HCT116 (cell line): Measurements from ENCODE around the gene FUCA2. TPM values are rescaled to one million over a fixed set of nuclear protein-coding genes. Genes with fewer than 3 reads are reported as not detected.

Source experiments
- ATAC-seq: fragments of 200-7000 bp; cut with Tn5 transposase; 2 replicates; pipeline ENCODE4 v1.9.1; 2020; ENCODE audit warnings: mild to moderate bottlenecking, moderate library complexity
- BruUV-seq: library from RNA; stranded (reverse); fragments of 400-500 nt; replicated peaks from 2 replicates; lab custom pipeline; 2021; lab: Mats Ljungman, UMichigan
- CTCF ChIA-PET: fragments of 300-600 bp; sonication (Branson Sonifier 250); formaldehyde crosslinking; loops from one replicate; lab custom pipeline; 2021; ENCODE audit warnings: antibody characterized with exemption; lab: Charles Lee
- POLR2A ChIA-PET: fragments of 300-600, 350-600 bp; sonication (Branson Sonifier 250); formaldehyde crosslinking; loops from one replicate; lab custom pipeline; 2021; ENCODE audit warnings: antibody characterized with exemption; lab: Charles Lee
- RAD21 ChIA-PET, 2 experiments: fragments of 300-600 bp; sonication (Branson Sonifier 250); formaldehyde crosslinking; loops; one replicate each; lab custom pipeline; 2023; ENCODE audit warnings: low total read pairs in 2 of 2; ENCODE audit not compliant: uncharacterized antibody in 2 of 2, unreplicated experiment in 2 of 2, low non-redundant PET in 1 of 2; lab: Charles Lee
- DNase-seq: peaks from one replicate; pipeline ENCODE4 v3.0.0-alpha.2; 2010; ENCODE audit warnings: low read depth, low spot score
- H2AFZ ChIP-seq: fragments of 200-600 bp; shearing (Covaris generic), sonication (generic); 2 replicates; pipeline ENCODE4 v1.6.1; 2017; ENCODE audit warnings: low read depth, mixed run types, mixed read lengths, antibody characterized with exemption, low read length; ENCODE audit not compliant: poor library complexity, severe bottlenecking
- H3K27ac ChIP-seq: 2 replicates; pipeline ENCODE4 v1.5.1; 2012; ENCODE audit warnings: low read depth, low read length
- H3K27me3 ChIP-seq: fragments of 200-600 bp; sonication (generic); 2 replicates; pipeline ENCODE4 v1.6.1; 2016; ENCODE audit warnings: mixed run types, low read length, mixed read lengths; ENCODE audit not compliant: insufficient read depth
- H3K36me3 ChIP-seq, 2 experiments: fragments of 200-500 bp in 1 of 2; fragments of 200-600 bp in 1 of 2; sonication (Bioruptor generic) in 1 of 2; sonication (generic) in 1 of 2; 2 replicates each; pipeline versions ENCODE4 v1.5.1 to v1.6.1; 2014 to 2016; ENCODE audit warnings: low read length in 2 of 2, inconsistent platforms in 1 of 2, mixed read lengths in 1 of 2, mixed run types in 1 of 2; ENCODE audit not compliant: insufficient read depth in 2 of 2, control insufficient read depth in 1 of 2
- H3K4me1 ChIP-seq, 2 experiments: fragments of 200-600 bp in 1 of 2; sonication (generic) in 1 of 2; 2 replicates each; pipeline versions ENCODE4 v1.5.1 to v1.6.1; 2012 to 2017; ENCODE audit warnings: low read length in 2 of 2, inconsistent platforms in 1 of 2, mild to moderate bottlenecking in 1 of 2, mixed read lengths in 1 of 2, mixed run types in 1 of 2, moderate library complexity in 1 of 2; ENCODE audit not compliant: insufficient read depth in 2 of 2, control insufficient read depth in 1 of 2
- H3K4me2 ChIP-seq: fragments of 200-600 bp; sonication (generic); 2 replicates; pipeline ENCODE4 v1.6.1; 2017; ENCODE audit warnings: mixed run types, low read length, mixed read lengths
- H3K4me3 ChIP-seq, 2 experiments: fragments of 200-600 bp in 1 of 2; sonication (generic) in 1 of 2; replicated peaks in 1 of 2; 2 replicates each; pipeline ENCODE4 v1.5.1; 2011 to 2016; ENCODE audit warnings: low read length in 2 of 2, control low read depth in 1 of 2, low read depth in 1 of 2, mild to moderate bottlenecking in 1 of 2, mixed read lengths in 1 of 2, mixed run types in 1 of 2
- H3K79me2 ChIP-seq: fragments of 200-600 bp; sonication (generic); 2 replicates; pipeline ENCODE4 v1.6.1; 2017; ENCODE audit warnings: mild to moderate bottlenecking, mixed run types, low read length, moderate library complexity, mixed read lengths; ENCODE audit not compliant: insufficient read depth
- H3K9ac ChIP-seq: fragments of 200-600 bp; sonication (generic); 2 replicates; pipeline ENCODE4 v1.6.1; 2016; ENCODE audit warnings: low read length, mixed read lengths
- H3K9me2 ChIP-seq: fragments of 200-600 bp; sonication (generic), shearing (Covaris generic); 2 replicates; pipeline ENCODE4 v1.6.1; 2017; ENCODE audit warnings: mixed run types, mild to moderate bottlenecking, moderate library complexity; ENCODE audit not compliant: insufficient read depth
- H3K9me3 ChIP-seq, 2 experiments: fragments of 200-500 bp in 1 of 2; fragments of 200-600 bp in 1 of 2; sonication (Bioruptor generic) in 1 of 2; sonication (generic) in 1 of 2; 2 replicates each; pipeline ENCODE4 v1.6.1; 2014 to 2017; ENCODE audit warnings: low read length in 2 of 2, mixed read lengths in 2 of 2, inconsistent platforms in 1 of 2, low read depth in 1 of 2, mild to moderate bottlenecking in 1 of 2, mixed run types in 1 of 2, moderate library complexity in 1 of 2; ENCODE audit not compliant: control insufficient read depth in 1 of 2, insufficient read depth in 1 of 2
- H4K20me1 ChIP-seq: fragments of 200-600 bp; sonication (generic), shearing (Covaris generic); 2 replicates; pipeline ENCODE4 v1.6.1; 2017; ENCODE audit warnings: mixed run types, mild to moderate bottlenecking, moderate library complexity; ENCODE audit not compliant: insufficient read depth
- EZH2 ChIP-seq: fragments of 200-600 bp; sonication (generic); IDR thresholded peaks from 2 replicates; pipeline ENCODE4 v1.6.1; 2017; ENCODE audit warnings: antibody characterized with exemption, mixed run types
- MAX ChIP-seq: IDR thresholded peaks from 2 replicates; pipeline ENCODE4 v1.6.1; 2012
- POLR2A ChIP-seq: IDR thresholded peaks from 2 replicates; pipeline ENCODE4 v1.7.0; 2011; ENCODE audit warnings: borderline replicate concordance; ENCODE audit not compliant: insufficient read depth, insufficient read length; ENCODE audit errors: extremely low read depth
- SIN3A ChIP-seq: IDR thresholded peaks from 2 replicates; pipeline ENCODE4 v1.6.1; 2012; ENCODE audit warnings: low read depth
- SP1 ChIP-seq: IDR thresholded peaks from 2 replicates; pipeline ENCODE4 v1.6.1; 2012; ENCODE audit warnings: low read depth
- TCF7L2 ChIP-seq: IDR thresholded peaks from 2 replicates; pipeline ENCODE4 v1.7.0; 2011; ENCODE audit warnings: borderline replicate concordance, inconsistent platforms; ENCODE audit not compliant: insufficient read depth, insufficient read length; ENCODE audit errors: extremely low read depth
- ZBTB33 ChIP-seq: IDR thresholded peaks from 2 replicates; pipeline ENCODE4 v1.6.1; 2011; ENCODE audit warnings: mild to moderate bottlenecking, low read length, moderate library complexity; ENCODE audit not compliant: insufficient replicate concordance; ENCODE audit errors: extremely low read depth
- ZFX ChIP-seq: fragments of 450-650 bp; IDR thresholded peaks from 2 replicates; pipeline ENCODE4 v1.6.1; 2017
- ZNF274 ChIP-seq: fragments of 200-500 bp; sonication (Bioruptor generic); IDR thresholded peaks from 2 replicates; pipeline ENCODE4 v1.6.1; 2014; ENCODE audit warnings: mild to moderate bottlenecking, low read depth, low read length, inconsistent platforms
- intact Hi-C: fragments of 100-400 bp; cut with micrococcal nuclease; formaldehyde crosslinking; loops from 2 replicates; pipeline ENCODE4 v1.10.0; 2022
- total RNA-seq: library from RNA; stranded (reverse); gene quantifications from one replicate; pipeline ENCODE4 v1.2.1, GENCODE V29; 2021; ENCODE audit not compliant: unreplicated experiment
- TF ChIP-seq, protein P1 (sequence below): IDR thresholded peaks from 2 replicates; pipeline ENCODE4 v1.6.1; 2012; ENCODE audit warnings: low read depth
- TF ChIP-seq, protein P2 (sequence below): IDR thresholded peaks from 2 replicates; pipeline ENCODE4 v1.6.1; 2012

FUCA2 gene
- total RNA-seq, 1 experiment from 2014 or later, result 75.4 TPM

DNA sequence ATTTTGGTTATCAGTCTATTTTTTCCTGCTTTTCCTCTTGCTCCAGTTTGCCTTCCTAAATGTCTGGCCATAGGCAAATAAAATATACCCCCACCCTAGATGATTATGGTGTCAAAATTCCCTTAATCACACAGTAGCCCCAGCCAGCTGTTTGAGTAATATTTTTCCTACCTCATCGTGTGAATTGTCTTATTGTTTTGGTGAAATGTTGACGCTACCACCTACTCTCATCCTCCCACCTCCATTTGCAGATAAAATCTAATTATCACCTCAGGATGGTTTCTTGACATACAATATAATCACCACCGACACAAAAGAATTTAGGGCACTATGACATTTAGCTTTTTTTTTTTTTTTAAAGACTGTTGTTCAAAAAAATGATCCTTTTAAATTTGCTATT is 44.1 kb upstream of the FUCA2 start:
- H3K36me3 ChIP-seq, result no peaks in the 10 kb centered on the region
- no peaks in the 10 kb centered on the region for H3K9me2 ChIP-seq
- no TSS peak for BruUV-seq
- intact Hi-C loops, result no loop called here
- no peaks in the 10 kb centered on the region for H3K79me2 ChIP-seq
- CTCF ChIA-PET, result interaction anchor here (1.2 kb wide), 1 partner anchor 20 kb away, joined by 3 read pairs; no protein-coding TSS in a partner anchor
- H3K9ac ChIP-seq, result no peak overlapping the region
- H4K20me1 ChIP-seq, result no peaks in the 10 kb centered on the region
- no peaks in the 10 kb centered on the region for H3K9me3 ChIP-seq
- POLR2A ChIA-PET, result no interaction called here
- no peak for ATAC-seq
- H3K4me3 ChIP-seq, result no peak overlapping the region
- no peak for DNase-seq
- RAD21 ChIA-PET, result no interaction called here
- no peak overlapping the region for H3K4me2 ChIP-seq
- peaks cover 0 to 7% of the 10 kb centered on the region in 2 experiments; a peak in 1 of 4 replicates for H3K4me1 ChIP-seq
- TF ChIP-seq MAX (no peak), EZH2 (no peak), SIN3A (no peak), ZBTB33 (no peak), ZNF274 (no peak), TCF7L2 (no peak), POLR2A (no peak), SP1 (no peak), ZFX (no peak)
- TF ChIP-seq, protein P1, sequence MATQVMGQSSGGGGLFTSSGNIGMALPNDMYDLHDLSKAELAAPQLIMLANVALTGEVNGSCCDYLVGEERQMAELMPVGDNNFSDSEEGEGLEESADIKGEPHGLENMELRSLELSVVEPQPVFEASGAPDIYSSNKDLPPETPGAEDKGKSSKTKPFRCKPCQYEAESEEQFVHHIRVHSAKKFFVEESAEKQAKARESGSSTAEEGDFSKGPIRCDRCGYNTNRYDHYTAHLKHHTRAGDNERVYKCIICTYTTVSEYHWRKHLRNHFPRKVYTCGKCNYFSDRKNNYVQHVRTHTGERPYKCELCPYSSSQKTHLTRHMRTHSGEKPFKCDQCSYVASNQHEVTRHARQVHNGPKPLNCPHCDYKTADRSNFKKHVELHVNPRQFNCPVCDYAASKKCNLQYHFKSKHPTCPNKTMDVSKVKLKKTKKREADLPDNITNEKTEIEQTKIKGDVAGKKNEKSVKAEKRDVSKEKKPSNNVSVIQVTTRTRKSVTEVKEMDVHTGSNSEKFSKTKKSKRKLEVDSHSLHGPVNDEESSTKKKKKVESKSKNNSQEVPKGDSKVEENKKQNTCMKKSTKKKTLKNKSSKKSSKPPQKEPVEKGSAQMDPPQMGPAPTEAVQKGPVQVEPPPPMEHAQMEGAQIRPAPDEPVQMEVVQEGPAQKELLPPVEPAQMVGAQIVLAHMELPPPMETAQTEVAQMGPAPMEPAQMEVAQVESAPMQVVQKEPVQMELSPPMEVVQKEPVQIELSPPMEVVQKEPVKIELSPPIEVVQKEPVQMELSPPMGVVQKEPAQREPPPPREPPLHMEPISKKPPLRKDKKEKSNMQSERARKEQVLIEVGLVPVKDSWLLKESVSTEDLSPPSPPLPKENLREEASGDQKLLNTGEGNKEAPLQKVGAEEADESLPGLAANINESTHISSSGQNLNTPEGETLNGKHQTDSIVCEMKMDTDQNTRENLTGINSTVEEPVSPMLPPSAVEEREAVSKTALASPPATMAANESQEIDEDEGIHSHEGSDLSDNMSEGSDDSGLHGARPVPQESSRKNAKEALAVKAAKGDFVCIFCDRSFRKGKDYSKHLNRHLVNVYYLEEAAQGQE, result no peak
- TF ChIP-seq, protein P2, sequence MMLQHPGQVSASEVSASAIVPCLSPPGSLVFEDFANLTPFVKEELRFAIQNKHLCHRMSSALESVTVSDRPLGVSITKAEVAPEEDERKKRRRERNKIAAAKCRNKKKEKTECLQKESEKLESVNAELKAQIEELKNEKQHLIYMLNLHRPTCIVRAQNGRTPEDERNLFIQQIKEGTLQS, result no peak
- no peaks in the 10 kb centered on the region for H3K27me3 ChIP-seq
- H3K27ac ChIP-seq, result no peak overlapping the region
- H2AFZ ChIP-seq, result no peak overlapping the region
